Activated CD8-positive, alpha-beta memory T cell treated with anti-CD3 and anti-CD28 coated beads, Interleukin-2, amount 10 ng/mL, durations not matched to agents 7 days and 5 days (primary cell): ENCODE results near the gene SPEM1. TPM values are rescaled to one million over a fixed set of nuclear protein-coding genes. Genes with fewer than 3 reads are reported as not detected.

ENCODE experiments used
- ATAC-seq: fragments of 150-1000 bp; cut with Tn5 transposase; one replicate; pipeline ENCODE4 v1.10.0; 2021; ENCODE audit warnings: moderate library complexity
- CTCF ChIA-PET: fragments of 350-600 bp; sonication (Branson Sonifier 250); formaldehyde crosslinking; loops from one replicate; lab custom pipeline; 2021; ENCODE audit warnings: antibody characterized with exemption; lab: Charles Lee
- DNase-seq: peaks from one replicate; pipeline ENCODE4 v3.0.0-alpha.2; 2020
- H3K27ac Mint-ChIP-seq: one replicate; pipeline ENCODE4 v1.8.0; 2021; ENCODE audit warnings: mild to moderate bottlenecking, mixed read lengths
- H3K27me3 Mint-ChIP-seq: one replicate; pipeline ENCODE4 v1.8.0; 2021; ENCODE audit warnings: mixed read lengths
- H3K36me3 Mint-ChIP-seq: one replicate; pipeline ENCODE4 v1.8.0; 2021; ENCODE audit warnings: mild to moderate bottlenecking, mixed read lengths
- H3K4me1 Mint-ChIP-seq: one replicate; pipeline ENCODE4 v1.8.0; 2021; ENCODE audit warnings: mixed read lengths
- H3K4me3 Mint-ChIP-seq: one replicate; pipeline ENCODE4 v1.8.0; 2021; ENCODE audit warnings: mild to moderate bottlenecking, moderate library complexity, mixed read lengths
- H3K9me3 Mint-ChIP-seq: one replicate; pipeline ENCODE4 v1.8.0; 2022; ENCODE audit warnings: low read depth, mixed read lengths
- total RNA-seq, 2 experiments: library from RNA; stranded (reverse); gene quantifications; one replicate each; pipeline ENCODE4 v1.2.3, GENCODE V29; 2021

SPEM1 gene
- total RNA-seq, 2 experiments from 2014 or later, result not detected

DNA sequence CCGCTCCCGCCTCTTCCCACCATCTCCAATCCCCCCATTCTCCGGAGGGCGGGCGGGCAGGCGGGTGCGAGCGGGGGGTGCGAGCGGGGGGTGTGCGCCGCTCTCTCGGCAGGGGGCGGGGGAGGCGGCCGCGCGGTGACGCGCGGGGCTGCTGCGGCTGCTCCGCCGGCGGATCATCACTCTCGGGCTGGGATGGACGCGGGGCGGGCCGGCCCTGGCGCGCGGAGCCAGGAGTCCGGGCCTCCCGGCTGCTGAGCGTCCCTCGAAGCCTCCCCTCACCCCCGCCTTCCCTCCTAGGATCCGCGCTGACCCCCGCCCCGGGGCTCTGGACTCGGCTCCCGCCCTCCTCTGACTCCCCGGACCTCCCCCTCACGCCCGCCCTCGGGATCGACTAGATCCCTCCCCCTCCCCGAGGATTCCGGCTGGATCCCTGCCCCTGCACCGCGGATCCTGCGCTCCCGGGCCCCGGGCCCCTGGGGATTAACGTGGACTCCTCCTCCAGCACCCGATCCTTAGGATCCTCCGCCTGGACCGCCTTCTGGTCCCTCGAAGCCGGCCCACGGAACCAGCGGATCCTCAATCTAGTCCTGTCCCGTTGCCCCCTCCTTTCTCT lies 15.3 kb upstream of the SPEM1 start:
- peak overlapping the region; percentile 88 for H3K4me3 Mint-ChIP-seq
- peak overlapping the region; percentile 95 for H3K27ac Mint-ChIP-seq
- no peaks in the 10 kb centered on the region for H3K36me3 Mint-ChIP-seq
- CTCF ChIA-PET, result interaction anchor here (0.6 to 4.0 kb wide), 8 partner anchors 21 to 283 kb away, joined by 3 to 34 read pairs (median 3); partner anchors contain the start of genes TMEM102 and TP53
- ATAC-seq (peak; percentile 43), DNase-seq (peak; percentile 74)
- peaks cover 15% of the 10 kb centered on the region for H3K4me1 Mint-ChIP-seq
- peaks cover 9% of the 10 kb centered on the region for H3K27me3 Mint-ChIP-seq
- H3K9me3 Mint-ChIP-seq, result no peaks in the 10 kb centered on the region

DNA sequence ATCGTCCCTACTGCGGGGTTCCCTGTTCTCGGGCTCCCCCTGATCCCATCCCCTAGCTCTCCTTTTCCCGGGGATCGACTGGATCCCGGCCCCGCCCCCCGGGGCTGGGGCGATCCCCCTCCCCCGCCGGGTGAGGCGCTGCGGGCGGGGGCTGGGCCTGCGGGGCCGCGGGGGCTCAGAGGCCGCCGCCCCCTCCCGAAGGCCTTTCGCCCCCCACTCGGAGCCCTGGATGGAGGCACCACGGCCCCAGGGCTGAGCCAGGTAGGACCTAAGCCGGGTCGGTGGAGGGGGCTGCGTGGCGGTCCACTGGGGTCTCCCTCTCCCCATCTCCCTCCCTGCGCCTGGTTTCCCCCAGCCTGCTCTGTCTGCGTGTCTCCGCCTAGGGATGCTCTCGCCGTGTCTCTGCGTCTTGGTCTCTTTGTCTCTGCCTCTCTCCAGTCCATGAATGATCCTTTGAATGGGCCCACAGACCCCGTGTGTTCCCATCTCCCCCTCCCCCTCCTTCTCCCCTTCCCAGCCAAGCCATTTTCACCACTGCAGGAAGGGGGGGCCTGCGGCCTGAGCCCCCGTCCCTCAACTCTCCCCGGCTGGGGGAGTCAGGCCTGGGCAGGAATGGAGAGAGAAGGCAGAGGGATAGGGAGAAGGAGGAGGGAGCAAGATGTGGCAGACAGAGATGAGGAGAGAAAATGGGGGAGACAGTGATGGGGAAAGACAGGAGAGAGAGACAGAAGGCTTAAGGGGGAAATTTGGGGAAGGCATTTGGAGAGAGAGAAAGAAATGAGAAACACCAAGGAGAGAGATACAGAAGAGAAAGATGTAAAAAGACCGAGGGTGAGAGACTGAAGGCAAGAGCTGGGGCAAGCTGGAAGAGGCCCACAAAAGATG lies 14.5 kb upstream of the SPEM1 start:
- peaks cover 9% of the 10 kb centered on the region for H3K27me3 Mint-ChIP-seq
- H3K4me1 Mint-ChIP-seq, result peaks cover 15% of the 10 kb centered on the region
- no peaks in the 10 kb centered on the region for H3K36me3 Mint-ChIP-seq
- H3K9me3 Mint-ChIP-seq, result no peaks in the 10 kb centered on the region
- CTCF ChIA-PET, result interaction anchor here (0.9 to 4.0 kb wide), 3 partner anchors 22 to 50 kb away, joined by 3 to 34 read pairs (median 4); partner anchors contain the start of gene TMEM102
- peak overlapping the region; percentile 88 for H3K4me3 Mint-ChIP-seq
- no peak for ATAC-seq
- DNase-seq, result no peak
- no peak overlapping the region for H3K27ac Mint-ChIP-seq

DNA sequence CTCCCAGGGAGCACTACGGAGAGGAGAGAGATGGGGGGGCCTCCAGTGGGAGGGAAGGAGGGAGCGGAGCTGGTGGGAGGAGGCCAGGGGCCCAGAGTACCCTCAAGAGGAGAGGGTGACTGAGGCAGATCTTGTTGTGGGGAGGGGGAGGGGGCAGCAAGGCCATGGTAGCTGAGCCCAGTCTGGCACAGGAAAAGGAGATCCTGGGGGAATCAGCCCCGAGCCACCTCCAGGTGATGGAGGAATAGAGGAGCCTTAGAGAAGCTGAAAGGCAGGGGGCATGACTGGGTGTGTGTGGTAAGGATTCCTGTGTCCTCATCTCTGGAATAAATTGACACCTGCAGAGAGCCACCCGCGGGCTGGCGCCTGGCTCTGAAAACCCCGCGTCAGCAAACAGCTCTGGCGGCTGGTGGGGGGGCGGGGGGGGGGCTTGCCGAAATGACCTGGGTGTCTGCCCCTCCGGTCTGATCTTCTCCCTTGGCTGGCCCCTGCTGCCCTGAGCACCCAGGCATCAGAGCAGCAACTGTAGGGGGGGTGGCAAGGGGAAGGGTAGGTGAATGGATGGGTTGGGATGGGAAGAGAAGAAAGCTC lies 13.8 kb upstream of the SPEM1 start:
- CTCF ChIA-PET, result interaction anchor here (0.9 to 1.7 kb wide), 3 partner anchors 13 to 51 kb away, joined by 3 to 8 read pairs (median 3); partner anchors contain the start of gene PLSCR3
- Mint-ChIP-seq H3K27ac (no peak overlapping the region), H3K4me1 (peaks cover 13% of the 10 kb centered on the region), H3K9me3 (no peaks in the 10 kb centered on the region), H3K27me3 (peaks cover 9% of the 10 kb centered on the region), H3K36me3 (no peaks in the 10 kb centered on the region), H3K4me3 (peak overlapping the region; percentile 29)
- DNase-seq, result no peak
- no peak for ATAC-seq

DNA sequence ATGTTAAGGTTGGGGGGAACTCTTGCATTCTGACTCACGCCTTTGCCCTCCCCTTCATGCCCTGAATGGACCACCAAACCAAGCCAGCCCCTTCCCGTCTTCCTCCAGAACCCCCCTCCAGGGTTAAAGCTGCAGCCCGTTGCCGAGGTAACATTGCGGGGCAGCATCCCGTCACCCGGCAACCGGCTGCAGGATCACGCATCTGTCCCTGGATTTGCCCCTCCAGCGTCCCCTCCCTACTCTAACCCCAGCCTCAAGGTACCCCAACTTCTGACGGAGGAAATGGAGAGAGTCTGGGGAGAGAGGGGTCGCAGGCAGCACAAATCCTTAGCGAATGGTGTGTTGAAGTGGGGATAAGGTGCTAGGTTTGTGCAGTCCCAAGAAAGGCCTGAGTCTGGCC lies 13.0 kb upstream of the SPEM1 start:
- Mint-ChIP-seq H3K9me3 (no peaks in the 10 kb centered on the region), H3K4me3 (no peak overlapping the region), H3K36me3 (no peaks in the 10 kb centered on the region), H3K27ac (no peak overlapping the region), H3K27me3 (peaks cover 9% of the 10 kb centered on the region), H3K4me1 (peaks cover 13% of the 10 kb centered on the region)
- CTCF ChIA-PET, result interaction anchor here (1.2 to 1.7 kb wide), 2 partner anchors 13 to 29 kb away, joined by 3 to 8 read pairs; partner anchors contain the start of gene PLSCR3
- no peak for DNase-seq
- ATAC-seq, result no peak

DNA sequence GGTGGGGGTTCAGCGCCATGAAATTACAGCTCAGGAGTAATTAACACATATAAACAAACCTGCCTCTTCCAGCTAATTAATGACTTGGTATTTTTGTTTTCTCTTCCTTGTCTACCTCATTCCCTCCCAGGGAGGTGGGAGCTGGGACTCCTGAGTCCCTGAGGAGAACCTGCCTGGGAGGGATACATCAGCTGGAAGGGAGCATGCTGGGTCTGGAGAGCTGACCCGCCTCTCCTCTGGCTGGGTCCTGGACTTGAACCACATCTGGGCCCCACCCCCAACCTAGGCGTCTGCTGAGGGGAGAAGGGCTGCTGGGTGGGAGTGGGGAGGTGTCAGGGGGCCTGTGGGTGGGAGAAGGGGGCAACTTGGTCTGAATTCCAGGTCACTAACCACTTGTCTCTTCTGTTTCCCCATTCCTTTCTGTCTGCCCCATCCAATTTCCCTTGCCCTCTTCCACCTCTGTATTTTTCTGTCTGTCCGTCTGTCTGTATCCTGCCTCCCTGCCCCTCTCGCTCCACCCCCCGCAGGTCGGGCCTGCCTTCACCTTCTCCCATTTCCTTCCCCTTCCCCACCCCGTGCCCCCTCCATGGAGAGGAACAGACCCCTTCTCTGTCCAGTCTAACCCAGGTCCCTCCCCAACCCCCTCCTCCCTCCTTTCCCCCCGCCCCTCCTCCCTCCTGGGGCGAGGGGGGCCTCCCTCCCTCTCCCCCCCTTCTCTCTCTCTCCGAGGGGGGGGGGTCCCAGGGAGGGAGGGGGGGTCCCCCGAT lies 12.5 kb upstream of the SPEM1 start, which contains the start of gene NLGN2:
Gene NLGN2 (plus strand): TSS at position 361 of the 767 bp plus-strand sequence. CDS start 411 bp downstream, outside the sequence.
- CTCF ChIA-PET, result interaction anchor here (1.2 to 1.7 kb wide), 2 partner anchors 14 to 29 kb away, joined by 3 to 8 read pairs; partner anchors contain the start of gene PLSCR3
- peaks cover 13% of the 10 kb centered on the region for H3K4me1 Mint-ChIP-seq
- H3K27ac Mint-ChIP-seq, result peak within 1 kb of the TSS; percentile 62

DNA sequence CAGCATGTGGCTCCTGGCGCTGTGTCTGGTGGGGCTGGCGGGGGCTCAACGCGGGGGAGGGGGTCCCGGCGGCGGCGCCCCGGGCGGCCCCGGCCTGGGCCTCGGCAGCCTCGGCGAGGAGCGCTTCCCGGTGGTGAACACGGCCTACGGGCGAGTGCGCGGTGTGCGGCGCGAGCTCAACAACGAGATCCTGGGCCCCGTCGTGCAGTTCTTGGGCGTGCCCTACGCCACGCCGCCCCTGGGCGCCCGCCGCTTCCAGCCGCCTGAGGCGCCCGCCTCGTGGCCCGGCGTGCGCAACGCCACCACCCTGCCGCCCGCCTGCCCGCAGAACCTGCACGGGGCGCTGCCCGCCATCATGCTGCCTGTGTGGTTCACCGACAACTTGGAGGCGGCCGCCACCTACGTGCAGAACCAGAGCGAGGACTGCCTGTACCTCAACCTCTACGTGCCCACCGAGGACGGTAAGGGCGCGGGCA lies 11.8 kb upstream of the SPEM1 start:
- H3K27me3 Mint-ChIP-seq, result peaks cover 9% of the 10 kb centered on the region
- H3K4me1 Mint-ChIP-seq, result peaks cover 7% of the 10 kb centered on the region
- H3K9me3 Mint-ChIP-seq, result no peaks in the 10 kb centered on the region
- H3K36me3 Mint-ChIP-seq, result no peaks in the 10 kb centered on the region
- H3K27ac Mint-ChIP-seq, result no peak overlapping the region
- ATAC-seq (no peak), DNase-seq (no peak)
- CTCF ChIA-PET, result interaction anchor here (1.7 kb wide), 1 partner anchor 28 kb away, joined by 8 read pairs; no protein-coding TSS in a partner anchor
- no peak overlapping the region for H3K4me3 Mint-ChIP-seq

More for the DNA sequence above, 12.5 kb upstream of the SPEM1 start, which contains the start of gene NLGN2:
- no peak for DNase-seq
- peaks cover 9% of the 10 kb centered on the region for H3K27me3 Mint-ChIP-seq
- no peaks in the 10 kb centered on the region for H3K36me3 Mint-ChIP-seq
- no peaks in the 10 kb centered on the region for H3K9me3 Mint-ChIP-seq
- H3K4me3 Mint-ChIP-seq, result no peak within 1 kb of the TSS
- ATAC-seq, result no peak

DNA sequence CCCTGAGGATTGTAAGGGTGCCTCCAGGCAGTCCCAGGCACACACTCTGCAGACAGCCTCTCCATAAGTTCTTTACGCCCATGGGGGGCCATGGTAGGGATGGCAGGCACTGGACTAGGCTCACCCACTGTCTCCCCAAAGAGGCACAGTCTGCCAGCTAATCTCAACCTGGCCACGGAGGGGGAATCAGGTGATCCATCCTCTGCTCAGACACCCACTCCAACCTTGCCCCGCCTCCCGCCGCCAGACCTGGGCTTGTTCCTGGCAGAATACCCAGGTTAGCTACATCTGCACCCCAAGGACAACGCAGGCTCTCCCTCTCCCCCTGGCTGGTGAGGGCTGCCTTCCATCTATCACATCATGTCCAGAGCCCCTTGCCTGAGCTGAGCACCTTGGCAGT lies 11.3 kb upstream of the SPEM1 start:
- no peak for DNase-seq
- H3K27ac Mint-ChIP-seq, result no peak overlapping the region
- H3K27me3 Mint-ChIP-seq, result peaks cover 9% of the 10 kb centered on the region
- H3K4me1 Mint-ChIP-seq, result peaks cover 6% of the 10 kb centered on the region
- CTCF ChIA-PET, result no interaction called here
- H3K4me3 Mint-ChIP-seq, result no peak overlapping the region
- no peak for ATAC-seq
- no peaks in the 10 kb centered on the region for H3K9me3 Mint-ChIP-seq
- no peaks in the 10 kb centered on the region for H3K36me3 Mint-ChIP-seq

DNA sequence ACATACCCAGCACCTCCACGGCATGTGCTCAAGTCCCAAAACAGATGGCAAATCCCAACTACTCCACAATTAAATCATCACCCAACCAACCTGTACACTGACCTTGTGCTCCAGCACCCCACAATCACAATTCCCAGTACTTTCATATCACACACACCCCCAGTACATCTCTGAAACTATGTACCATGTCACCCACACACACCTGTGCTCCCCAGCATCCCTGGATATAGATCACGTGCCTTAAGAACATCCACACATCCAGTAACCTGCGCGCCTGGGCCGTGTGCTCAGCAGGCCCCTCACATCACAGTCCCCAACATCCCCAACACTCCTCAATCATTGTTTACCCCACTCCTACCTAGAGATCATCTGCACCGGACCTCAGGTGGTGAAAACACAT lies 10.4 kb upstream of the SPEM1 start:
- Mint-ChIP-seq H3K27ac (no peak overlapping the region), H3K4me3 (no peak overlapping the region), H3K36me3 (no peaks in the 10 kb centered on the region), H3K9me3 (no peaks in the 10 kb centered on the region), H3K27me3 (peaks cover 9% of the 10 kb centered on the region), H3K4me1 (peaks cover 6% of the 10 kb centered on the region)
- CTCF ChIA-PET, result interaction anchor here (1.4 kb wide), 1 partner anchor 27 kb away, joined by 4 read pairs; no protein-coding TSS in a partner anchor
- ATAC-seq (no peak), DNase-seq (no peak)

DNA sequence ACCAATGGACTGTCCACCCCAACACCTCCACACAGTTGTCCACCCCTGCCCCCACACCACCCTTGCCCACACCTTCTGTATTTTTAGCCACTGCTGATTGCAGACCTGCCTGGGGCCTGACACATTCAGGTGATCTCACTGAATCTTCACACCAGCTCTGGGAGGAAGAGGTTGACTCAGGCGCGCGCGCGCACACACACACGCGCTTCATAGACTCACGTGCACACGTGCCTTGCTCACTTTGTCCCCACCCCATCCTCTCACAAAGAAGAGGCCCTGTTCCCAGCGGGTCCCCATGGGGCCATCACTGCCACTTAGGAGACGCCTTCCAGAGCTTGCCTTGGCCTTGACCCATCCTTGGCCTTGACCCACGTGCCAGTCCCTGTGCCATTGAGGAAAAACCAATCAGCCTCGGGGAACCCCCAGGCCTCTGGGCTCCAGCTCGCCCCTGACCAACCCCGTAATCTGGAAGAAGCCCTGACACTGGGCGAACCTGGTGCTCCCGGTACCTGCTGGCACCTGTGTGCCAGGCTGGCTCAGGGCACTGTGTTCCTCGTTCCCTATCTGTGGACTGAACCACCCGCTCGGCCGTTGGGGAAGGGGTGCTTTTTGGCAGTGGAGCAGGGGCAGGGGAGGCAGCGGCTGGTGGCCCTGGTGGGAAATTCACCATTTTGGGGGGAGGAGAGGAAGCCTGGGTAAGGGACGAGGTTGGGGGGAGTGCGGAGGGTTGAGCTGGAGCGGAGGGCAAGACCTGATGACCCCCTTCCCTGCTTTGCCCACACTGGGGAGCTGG lies 9.3 kb upstream of the SPEM1 start:
- no peaks in the 10 kb centered on the region for H3K36me3 Mint-ChIP-seq
- H3K27ac Mint-ChIP-seq, result no peak overlapping the region
- no peak overlapping the region for H3K4me3 Mint-ChIP-seq
- CTCF ChIA-PET, result interaction anchor here (1.4 kb wide), 1 partner anchor 26 kb away, joined by 4 read pairs; no protein-coding TSS in a partner anchor
- peaks cover 4% of the 10 kb centered on the region for H3K4me1 Mint-ChIP-seq
- peaks cover 5% of the 10 kb centered on the region for H3K27me3 Mint-ChIP-seq
- H3K9me3 Mint-ChIP-seq, result no peaks in the 10 kb centered on the region
- no peak for DNase-seq
- ATAC-seq, result no peak

DNA sequence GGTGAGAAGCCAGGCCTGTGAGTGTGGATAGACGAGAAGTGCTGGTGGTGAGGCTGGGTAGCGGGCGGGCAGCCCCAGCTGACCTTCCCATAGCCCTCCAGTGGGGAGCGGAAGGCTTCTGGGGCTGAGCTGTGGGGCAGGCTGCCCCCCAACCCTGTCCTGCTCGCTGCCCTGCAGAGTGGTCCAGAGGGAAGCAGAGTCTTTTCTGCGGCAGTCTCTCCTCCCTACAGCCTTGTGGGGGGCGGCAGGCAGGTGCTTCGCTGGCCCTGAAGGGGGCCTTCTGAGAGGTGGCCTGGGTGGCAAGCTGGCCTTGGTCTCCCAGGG lies 8.7 kb upstream of the SPEM1 start:
- no peak overlapping the region for H3K27ac Mint-ChIP-seq
- CTCF ChIA-PET, result no interaction called here
- H3K4me1 Mint-ChIP-seq, result peaks cover 4% of the 10 kb centered on the region
- ATAC-seq, result no peak
- H3K4me3 Mint-ChIP-seq, result no peak overlapping the region
- no peaks in the 10 kb centered on the region for H3K36me3 Mint-ChIP-seq
- no peaks in the 10 kb centered on the region for H3K9me3 Mint-ChIP-seq
- H3K27me3 Mint-ChIP-seq, result no peaks in the 10 kb centered on the region
- DNase-seq, result no peak

DNA sequence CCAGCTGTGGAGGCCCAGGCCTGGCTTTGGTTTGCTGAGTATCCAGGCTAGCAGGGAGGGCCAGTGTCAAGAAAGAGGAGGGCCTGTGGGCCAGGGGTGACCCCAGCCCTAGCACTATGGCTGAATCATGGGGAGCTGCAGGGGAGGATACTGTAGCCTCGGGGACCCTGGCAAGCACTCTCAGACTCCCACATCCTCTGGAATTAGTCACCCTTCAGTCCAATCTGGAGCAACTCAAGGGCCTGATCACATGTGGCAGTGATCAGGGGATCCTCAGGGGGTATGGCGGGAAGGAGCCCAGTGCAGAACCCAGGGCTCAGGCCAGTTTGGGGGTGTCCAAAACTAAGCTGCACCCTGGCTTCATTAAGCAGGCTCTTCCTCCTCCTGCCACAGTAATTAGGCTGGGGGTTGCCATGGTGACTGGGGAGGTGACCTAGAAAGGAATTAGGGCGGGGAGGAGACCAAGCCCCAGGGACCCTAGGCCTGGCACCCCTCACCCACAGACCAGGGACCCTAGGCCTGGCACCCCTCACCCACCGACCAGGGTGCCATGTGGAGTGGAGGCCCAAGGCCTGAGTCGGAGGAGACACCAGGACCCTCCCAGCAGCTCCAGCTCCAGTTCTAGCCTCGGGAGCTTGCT lies 6.7 kb upstream of the SPEM1 start:
- H3K27me3 Mint-ChIP-seq, result no peaks in the 10 kb centered on the region
- no peaks in the 10 kb centered on the region for H3K9me3 Mint-ChIP-seq
- DNase-seq, result no peak
- H3K4me3 Mint-ChIP-seq, result no peak overlapping the region
- no peak for ATAC-seq
- CTCF ChIA-PET, result interaction anchor here (1.2 to 1.5 kb wide), 2 partner anchors 10 to 12 kb away, joined by 3 to 4 read pairs; partner anchors contain the start of gene SPEM2
- H3K4me1 Mint-ChIP-seq, result no peaks in the 10 kb centered on the region
- H3K27ac Mint-ChIP-seq, result no peak overlapping the region
- H3K36me3 Mint-ChIP-seq, result no peaks in the 10 kb centered on the region
